ENCODE data around the gene PRKACA.

GRCh38 chr19:14145381-14145780, 27.8 kb upstream of the PRKACA start:
- TF ChIP-seq EZH2 (IDR thresholded peaks at IDR 0.05), result no peak
- TF ChIP-seq POLR2AphosphoS5 (IDR thresholded peaks at IDR 0.05; ENCODE audit: borderline replicate concordance, low read depth, low read length), result no peak
